Left colon (tissue), 2 donors: ENCODE results near the gene CUL4B. TPM values are rescaled to one million over a fixed set of nuclear protein-coding genes. Genes with fewer than 3 reads are reported as not detected.

Experiments
- total RNA-seq, 2 donors: library from RNA; stranded (reverse); fragmentation: NEBNext Ultra II Directional; extraction: Animal tissue kit (Norgen Biotek cat#: 25700); gene quantifications; one replicate each; pipeline ENCODE4 v1.2.1, GENCODE V29; 2021
- donor health status: DM: no; HTN: no; CAD: no.
- donor health status: DM: yes; HTN: yes; CAD: no.

The CUL4B gene
- total RNA-seq, 2 donors from 2014 or later, result 26.0 to 33.8 TPM

Other genes starting within 250 kb of the CUL4B start
- gene TMEM255A, start 249.5 kb downstream of the CUL4B start, total RNA-seq, result 1 to 10 TPM in 1 of 2 donors, under 1 TPM in 1; 0.67 to 2.5 TPM
- not detected for gene ATP1B4, start 198.9 kb downstream of the CUL4B start, total RNA-seq
- gene LAMP2, start 91.7 kb downstream of the CUL4B start, total RNA-seq, result 10 to 100 TPM; 72.2 to 98.6 TPM
- 10 to 100 TPM; 31.5 to 35.1 TPM for gene MCTS1, start 43.1 kb upstream of the CUL4B start, total RNA-seq
- gene C1GALT1C1, start 69.1 kb upstream of the CUL4B start, total RNA-seq, result 10 to 100 TPM; 28.8 to 32.9 TPM